Measurements from ENCODE around the gene ZNF511. TPM values are rescaled to one million over a fixed set of nuclear protein-coding genes. Genes with fewer than 3 reads are reported as not detected.

ZNF511 gene
- total and polyA plus RNA-seq, 9 of the 15 experiments (the other 6 are each of a cell fraction or from before 2014, with no cell fraction given): 0.61 to 69.3 (median 40.1) TPM

DNA sequence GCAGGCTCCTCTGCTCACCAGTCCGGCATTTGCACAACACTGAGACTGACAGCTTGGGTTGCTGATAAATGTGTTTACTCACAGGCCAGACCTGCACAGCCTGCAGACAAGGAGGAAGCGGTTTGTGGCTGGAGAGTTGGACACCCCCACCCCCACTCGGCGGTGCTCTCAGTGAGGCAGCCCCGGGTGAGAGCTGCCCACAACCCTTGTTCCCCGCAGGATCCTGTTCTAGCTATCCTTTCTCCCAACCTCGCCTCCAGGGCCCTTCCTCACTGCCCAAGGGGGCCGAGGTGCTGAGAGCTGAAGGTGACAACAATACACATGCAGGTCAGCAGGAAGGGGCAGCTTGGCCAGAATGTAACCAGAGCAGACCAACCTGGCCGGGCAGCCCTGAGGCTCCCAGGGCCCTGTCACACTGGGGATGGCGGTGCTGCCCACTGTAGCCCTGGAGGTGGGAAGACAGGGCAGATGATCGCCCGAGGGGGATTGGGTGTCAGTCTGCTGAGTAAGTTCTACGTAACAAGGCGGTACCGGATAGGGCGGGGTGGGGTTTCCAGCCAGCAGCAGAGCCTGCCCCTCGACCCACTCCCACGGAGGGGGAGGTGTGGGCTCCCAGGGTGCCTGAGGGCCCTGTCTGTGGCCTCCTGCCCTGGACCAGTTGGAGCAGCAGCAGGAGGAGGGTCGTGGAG, 30.0 kb upstream of the ZNF511 start (continued):
- peak; percentile 22 for TF ChIP-seq POLR2B (IDR thresholded peaks at IDR 0.05; ENCODE audit: low read depth, partially characterized antibody)
- TF ChIP-seq THAP12 (CRISPR knock-in tag; IDR thresholded peaks at IDR 0.05): 0 out of 2 replicates have a peak, but pooled peaks have one; percentile 13
- no peak for TF ChIP-seq SETDB1 (IDR thresholded peaks at IDR 0.05; ENCODE audit: low read length)
- no peak for TF ChIP-seq ZNF507 (tag; conservative IDR thresholded peaks at IDR 0.05)
- no peak for TF ChIP-seq KAT7 (CRISPR knock-in tag; IDR thresholded peaks at IDR 0.05; ENCODE audit: borderline replicate concordance)
- no peak for TF ChIP-seq ZNF445 (CRISPR knock-in tag; IDR thresholded peaks at IDR 0.05; ENCODE audit: low read depth)
- no peak for TF ChIP-seq PRPF4 (IDR thresholded peaks at IDR 0.05; ENCODE audit: insufficient read depth, low read depth, low read length, poor library complexity, severe bottlenecking)
- TF ChIP-seq RBM22 (IDR thresholded peaks at IDR 0.05; ENCODE audit: low read depth, low read length, poor library complexity, severe bottlenecking): no peak
- peak; percentile 53; the same call in 1 of the 2 replicates for TF ChIP-seq MYNN (IDR thresholded peaks at IDR 0.05)
- TF ChIP-seq MYNN (CRISPR knock-in tag; IDR thresholded peaks at IDR 0.05): no peak
- TF ChIP-seq NCOA6 (IDR thresholded peaks at IDR 0.05): no peak
- TF ChIP-seq MEIS2 (IDR thresholded peaks at IDR 0.05; ENCODE audit: partially characterized antibody): peak; percentile 96
- no peak for TF ChIP-seq FOXJ2 (tag; IDR thresholded peaks at IDR 0.05)
- no peak for TF ChIP-seq ZNF324 (CRISPR knock-in tag; IDR thresholded peaks at IDR 0.05)
- no peak for TF ChIP-seq THAP7 (CRISPR knock-in tag; IDR thresholded peaks at IDR 0.05)
- TF ChIP-seq, protein P1, sequence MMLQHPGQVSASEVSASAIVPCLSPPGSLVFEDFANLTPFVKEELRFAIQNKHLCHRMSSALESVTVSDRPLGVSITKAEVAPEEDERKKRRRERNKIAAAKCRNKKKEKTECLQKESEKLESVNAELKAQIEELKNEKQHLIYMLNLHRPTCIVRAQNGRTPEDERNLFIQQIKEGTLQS (IDR thresholded peaks at IDR 0.05): 0 out of 2 replicates have a peak, but pooled peaks have one; percentile 12
- TF ChIP-seq, protein P1 (CRISPR knock-in tag; conservative IDR thresholded peaks at IDR 0.05): no peak
- TF ChIP-seq, protein P2, sequence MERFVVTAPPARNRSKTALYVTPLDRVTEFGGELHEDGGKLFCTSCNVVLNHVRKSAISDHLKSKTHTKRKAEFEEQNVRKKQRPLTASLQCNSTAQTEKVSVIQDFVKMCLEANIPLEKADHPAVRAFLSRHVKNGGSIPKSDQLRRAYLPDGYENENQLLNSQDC (CRISPR knock-in tag; IDR thresholded peaks at IDR 0.05): no peak
- TF ChIP-seq, protein P3, sequence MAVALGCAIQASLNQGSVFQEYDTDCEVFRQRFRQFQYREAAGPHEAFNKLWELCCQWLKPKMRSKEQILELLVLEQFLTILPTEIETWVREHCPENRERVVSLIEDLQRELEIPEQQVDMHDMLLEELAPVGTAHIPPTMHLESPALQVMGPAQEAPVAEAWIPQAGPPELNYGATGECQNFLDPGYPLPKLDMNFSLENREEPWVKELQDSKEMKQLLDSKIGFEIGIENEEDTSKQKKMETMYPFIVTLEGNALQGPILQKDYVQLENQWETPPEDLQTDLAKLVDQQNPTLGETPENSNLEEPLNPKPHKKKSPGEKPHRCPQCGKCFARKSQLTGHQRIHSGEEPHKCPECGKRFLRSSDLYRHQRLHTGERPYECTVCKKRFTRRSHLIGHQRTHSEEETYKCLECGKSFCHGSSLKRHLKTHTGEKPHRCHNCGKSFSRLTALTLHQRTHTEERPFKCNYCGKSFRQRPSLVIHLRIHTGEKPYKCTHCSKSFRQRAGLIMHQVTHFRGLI (CRISPR knock-in tag; IDR thresholded peaks at IDR 0.05): no peak
- no peak for TF ChIP-seq KHSRP (IDR thresholded peaks at IDR 0.05)
- TF ChIP-seq CTBP1 (IDR thresholded peaks at IDR 0.05; ENCODE audit: borderline replicate concordance): peak; percentile 38; the same call in 1 of the 2 replicates
- TF ChIP-seq MYBL2 (IDR thresholded peaks at IDR 0.05; ENCODE audit: low read depth): no peak
- TF ChIP-seq MYBL2 (CRISPR knock-in tag; IDR thresholded peaks at IDR 0.05; ENCODE audit: borderline replicate concordance): no peak
- TF ChIP-seq SPI1 (IDR thresholded peaks at IDR 0.05; ENCODE audit: borderline replicate concordance, low read depth, low read length): peak; percentile 61

All from K562 (cell line).